CD4-positive, alpha-beta T cell treated with Interferon alpha-2 for 1 hour (primary cell): Measurements from ENCODE around the gene RANBP17.
"Not testable (repeated sequence)": the region's sequence is repeated elsewhere in the genome, so short reads cannot be mapped to it uniquely, and the experiment has no call there.

Experiments used
- DNase-seq, 2 donors: peaks; one replicate each; pipeline ENCODE4 v3.0.0-alpha.2; 2020 to 2022

The RANBP17 gene

DNA sequence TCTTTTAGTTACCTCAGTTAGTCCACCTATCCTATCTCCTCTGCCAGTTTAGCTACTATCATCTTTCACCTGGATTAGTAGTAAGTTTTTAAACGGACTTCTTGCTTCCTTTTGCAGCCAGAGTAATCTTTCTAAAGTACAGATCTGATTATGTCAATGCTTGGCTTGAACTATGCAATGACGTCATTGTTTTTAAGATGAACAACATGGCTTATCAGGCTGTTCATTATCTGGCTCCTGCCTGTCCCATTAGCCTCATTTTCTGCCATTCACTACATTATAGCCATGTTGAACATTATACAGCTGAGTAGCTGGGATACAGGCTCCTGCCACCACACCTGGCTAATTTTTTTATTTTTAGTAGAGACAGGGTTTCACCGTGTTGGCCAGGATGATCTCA lies 98.7 kb downstream of the RANBP17 start:
- DNase-seq = no peak

DNA sequence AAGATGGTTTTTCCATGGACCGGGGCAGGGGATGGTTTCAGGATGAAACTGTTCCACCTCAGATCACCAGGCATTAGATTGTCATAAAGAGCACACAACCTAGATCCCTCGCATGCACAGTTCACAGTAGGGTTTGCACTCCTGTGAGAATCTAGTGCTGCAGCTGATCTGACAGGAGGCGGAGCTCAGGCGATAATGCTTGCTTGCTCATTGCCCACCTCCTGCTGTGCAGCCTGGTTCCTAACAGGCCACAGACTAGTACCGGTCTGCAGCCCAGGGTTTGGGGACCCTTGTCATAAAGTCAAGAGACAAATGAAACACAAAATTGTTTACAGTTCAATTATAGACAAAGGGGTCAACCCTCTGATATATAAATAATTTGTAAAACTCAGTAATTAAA lies 101.7 kb downstream of the RANBP17 start:
- DNase-seq = no peak

DNA sequence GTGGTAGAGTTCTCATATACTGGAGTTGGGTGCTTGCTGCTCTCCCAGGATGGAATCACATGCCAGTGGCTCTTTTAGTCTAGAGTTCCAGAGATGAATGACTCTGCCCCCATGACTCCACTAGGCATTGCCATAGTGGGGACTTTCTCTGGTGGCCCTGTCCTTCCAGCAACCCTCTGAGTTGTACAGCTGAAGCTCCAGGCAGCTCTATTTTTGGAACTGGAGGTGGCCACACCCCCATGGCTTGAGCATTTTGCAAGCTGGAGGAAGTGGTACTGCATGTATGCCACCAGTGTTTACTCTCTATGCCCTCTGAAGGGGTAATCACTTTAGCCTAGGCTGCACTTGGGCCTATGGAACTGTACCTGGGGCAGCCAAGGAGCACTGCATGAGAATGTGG lies 112.6 kb downstream of the RANBP17 start:
- DNase-seq = no peak

DNA sequence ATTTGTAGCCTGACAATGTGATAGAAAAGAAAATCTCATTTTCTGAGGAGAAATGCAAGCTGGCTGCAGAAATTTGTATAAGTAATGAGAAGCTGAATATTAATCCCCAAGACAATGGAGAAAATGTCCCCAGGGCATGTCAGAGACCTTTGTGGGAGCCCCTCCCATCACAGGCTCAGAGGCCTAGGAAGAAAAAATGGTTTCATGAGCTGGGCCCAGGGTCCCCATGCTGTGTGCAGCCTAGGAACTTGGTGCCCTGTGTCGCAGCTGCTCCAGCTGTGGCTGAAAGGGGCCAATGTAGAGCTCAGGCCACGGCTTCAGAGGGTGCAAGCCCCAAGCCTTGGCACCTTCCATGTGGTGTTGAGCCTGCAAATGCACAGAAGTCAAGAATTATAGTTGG lies 118.4 kb downstream of the RANBP17 start:
- DNase-seq = not testable (repeated sequence)

DNA sequence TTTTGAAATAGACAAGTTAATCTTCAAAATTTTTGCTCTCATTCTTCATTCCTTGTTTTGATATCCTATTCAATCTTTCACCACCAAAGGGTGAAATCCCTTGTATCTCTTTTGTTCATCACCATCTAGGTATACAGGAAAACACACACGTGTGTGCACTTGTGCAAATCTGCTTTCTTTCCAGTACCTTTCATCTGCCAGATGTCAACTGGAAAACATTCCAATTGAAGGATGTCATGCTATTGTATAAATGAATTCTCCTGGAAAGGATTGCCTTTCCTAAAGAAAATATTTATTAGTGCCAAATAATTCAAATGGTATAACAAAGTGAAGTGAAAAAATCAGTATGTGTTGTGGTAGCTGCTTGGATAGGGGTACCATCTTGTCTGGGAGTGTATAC lies 123.7 kb downstream of the RANBP17 start:
- no peak for DNase-seq

GRCh38 chr5:170986598-170986997 lies 124.8 kb downstream of the RANBP17 start:
- DNase-seq = no peak

DNA sequence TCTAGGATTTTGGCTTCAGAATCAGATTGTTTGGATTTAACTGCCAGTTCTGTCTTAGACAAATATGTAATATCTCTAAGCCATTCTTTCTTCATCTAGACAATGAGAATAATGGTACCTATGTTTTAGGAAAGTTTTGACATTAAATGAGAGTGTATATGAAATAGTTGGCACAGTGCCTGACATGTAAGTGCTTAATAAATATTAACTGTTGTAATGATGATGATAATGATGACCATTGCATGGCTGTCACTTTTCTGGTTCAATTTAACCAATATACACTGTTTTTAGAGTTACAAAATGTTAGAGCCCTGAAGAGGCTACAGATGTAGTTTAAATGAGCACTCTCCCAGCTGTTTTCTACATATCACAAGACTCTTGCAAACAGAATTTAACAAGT lies 131.7 kb downstream of the RANBP17 start:
- DNase-seq = no peak

DNA sequence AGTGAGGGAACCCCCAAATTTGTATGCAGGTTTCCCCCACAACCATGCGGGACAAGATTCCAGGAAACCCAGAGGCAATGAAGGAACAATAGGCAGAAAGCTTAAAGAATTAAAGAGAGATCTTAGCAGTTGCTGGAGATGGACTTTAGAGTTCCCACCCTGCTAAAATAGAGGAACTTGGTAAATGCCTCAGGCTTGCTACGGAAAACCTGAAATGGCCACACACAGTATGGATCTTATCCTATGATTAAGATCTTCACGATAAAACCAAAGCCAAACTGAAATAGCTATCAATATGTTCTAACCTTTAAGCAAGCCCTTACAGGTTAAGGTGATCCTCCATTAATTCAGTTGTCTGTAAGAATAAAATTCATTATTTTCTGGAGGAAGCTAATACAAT lies 148.3 kb downstream of the RANBP17 start:
- no peak for DNase-seq

GRCh38 chr5:171010816-171011215 lies 149.0 kb downstream of the RANBP17 start:
- DNase-seq = no peak

DNA sequence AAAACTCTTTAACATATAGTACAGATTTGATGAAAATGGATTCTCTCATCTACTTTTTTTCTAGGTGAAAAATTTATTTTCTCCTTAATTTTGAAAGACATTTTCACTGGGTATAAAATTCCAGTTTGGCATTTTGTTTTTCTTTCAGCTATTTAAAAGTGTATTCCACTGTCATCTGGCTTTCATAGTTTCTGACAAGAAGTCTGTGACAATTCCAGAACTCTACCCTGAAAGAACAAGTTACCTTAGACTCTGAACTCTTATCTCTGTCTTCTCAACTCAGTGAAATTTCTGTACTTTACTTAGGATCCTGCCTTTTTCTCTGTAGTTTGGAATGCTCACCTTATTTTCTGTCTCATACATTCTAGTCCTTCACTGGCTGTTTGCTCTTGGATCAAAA lies 161.7 kb downstream of the RANBP17 start:
- no peak for DNase-seq

DNA sequence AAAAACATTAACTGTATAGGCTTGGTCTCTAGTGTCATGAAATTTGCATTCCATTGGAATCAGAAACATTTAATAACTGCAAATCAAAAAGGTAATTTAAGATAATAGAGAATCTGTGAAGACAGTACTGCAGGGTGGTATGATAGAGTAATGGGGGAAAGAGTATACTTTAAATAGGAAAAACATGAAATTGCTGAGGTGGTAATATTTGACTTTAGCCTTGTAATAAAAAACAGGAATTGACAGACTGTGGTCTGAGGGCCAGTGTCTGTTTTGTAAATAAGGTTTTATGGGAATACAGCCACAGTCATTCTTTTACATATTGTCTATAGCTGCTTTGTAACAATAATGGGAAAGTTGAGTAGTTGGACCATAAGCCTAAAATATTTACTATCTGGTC lies 162.3 kb downstream of the RANBP17 start:
- no peak for DNase-seq

DNA sequence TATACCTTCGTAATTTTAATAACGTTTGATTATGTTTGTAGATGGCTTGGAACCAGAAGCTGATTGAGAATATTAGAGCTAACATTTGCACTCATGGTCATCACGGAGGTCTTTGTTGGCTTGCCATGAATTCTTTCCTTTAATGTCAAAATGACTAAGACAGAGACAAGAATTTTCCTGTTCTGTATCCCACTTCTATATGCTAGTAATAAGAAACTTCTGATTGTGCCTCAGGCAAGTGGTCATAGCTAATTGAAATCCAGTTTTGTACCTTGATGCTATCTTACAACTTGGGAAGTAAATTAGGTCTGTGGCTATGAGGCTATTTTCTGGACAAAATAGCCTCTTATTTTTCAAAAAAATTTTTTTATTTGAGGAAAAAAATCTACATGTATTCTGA lies 167.6 kb downstream of the RANBP17 start:
- DNase-seq = no peak

DNA sequence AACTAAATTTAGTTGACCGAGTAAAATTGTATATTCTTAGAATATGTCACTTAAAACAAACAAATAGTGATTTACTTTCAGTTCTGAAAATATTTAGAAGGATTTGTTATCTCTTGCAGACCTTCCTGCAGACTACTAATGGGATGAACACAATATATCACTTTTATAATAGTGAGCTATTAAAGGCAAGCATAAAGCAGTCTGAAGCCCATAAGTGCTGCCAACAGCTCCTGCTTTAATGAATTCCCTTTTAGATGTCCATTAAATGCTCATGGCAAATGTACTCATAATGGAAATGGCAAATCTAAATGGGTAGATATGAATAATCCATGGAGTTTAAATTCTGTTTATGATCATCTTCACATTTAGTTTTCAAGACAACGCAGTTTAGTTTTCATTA lies 170.2 kb downstream of the RANBP17 start:
- no peak for DNase-seq

DNA sequence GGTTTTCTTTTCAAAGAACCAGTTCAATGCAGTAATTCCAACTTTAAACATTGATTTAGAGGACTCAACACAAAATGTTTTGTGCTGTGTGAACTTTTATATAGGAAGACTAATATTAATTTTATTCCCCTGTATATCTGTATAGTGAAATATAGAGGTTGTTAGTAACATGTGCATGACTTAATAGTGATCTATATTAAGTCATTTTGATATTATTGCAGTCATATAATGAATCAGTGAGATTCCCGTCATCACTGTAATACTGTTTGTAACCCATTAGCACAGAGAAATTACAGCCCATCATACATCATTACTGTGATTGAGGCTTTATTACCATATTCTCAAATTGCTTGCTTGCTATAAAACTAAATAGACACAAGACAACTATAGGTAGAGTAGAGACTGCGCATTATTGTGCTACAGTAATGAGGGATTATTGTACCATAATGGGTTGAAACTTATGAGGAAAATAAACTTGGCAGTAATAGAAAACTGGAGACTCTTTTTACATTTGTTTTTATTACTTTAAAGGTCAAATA lies 170.7 kb downstream of the RANBP17 start:
- DNase-seq = no peak

DNA sequence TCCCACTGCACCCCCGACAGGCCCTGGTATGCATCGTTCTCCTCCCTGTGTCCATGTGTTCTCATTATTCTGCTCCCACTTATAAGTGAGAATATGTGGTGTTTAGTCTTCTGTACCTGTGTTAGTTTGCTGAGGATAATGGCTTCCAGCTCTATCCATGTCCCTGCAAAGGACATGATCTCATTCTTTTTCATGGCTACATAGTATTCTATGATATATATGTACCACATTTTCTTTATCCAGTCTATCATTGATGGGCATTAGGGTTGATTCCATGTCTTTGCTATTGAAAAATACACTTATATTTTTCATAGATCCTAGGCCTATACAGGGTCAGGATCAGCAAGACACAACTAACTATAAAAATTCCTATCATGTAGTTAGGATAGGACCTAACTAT lies 180.1 kb downstream of the RANBP17 start:
- DNase-seq = not testable (repeated sequence)

- DNase-seq = no peak
These were observed 189.1 kb downstream of the RANBP17 start for GRCh38 chr5:171050916-171051315.

- DNase-seq = no peak
These were observed 194.1 kb downstream of the RANBP17 start for GRCh38 chr5:171055875-171056454.

- DNase-seq = no peak
These were observed 205.8 kb downstream of the RANBP17 start for GRCh38 chr5:171067540-171068130.

- no peak for DNase-seq
These were observed 212.9 kb downstream of the RANBP17 start for GRCh38 chr5:171074747-171075146.

- DNase-seq = no peak
These were observed 218.5 kb downstream of the RANBP17 start for GRCh38 chr5:171080186-171080938.

DNA sequence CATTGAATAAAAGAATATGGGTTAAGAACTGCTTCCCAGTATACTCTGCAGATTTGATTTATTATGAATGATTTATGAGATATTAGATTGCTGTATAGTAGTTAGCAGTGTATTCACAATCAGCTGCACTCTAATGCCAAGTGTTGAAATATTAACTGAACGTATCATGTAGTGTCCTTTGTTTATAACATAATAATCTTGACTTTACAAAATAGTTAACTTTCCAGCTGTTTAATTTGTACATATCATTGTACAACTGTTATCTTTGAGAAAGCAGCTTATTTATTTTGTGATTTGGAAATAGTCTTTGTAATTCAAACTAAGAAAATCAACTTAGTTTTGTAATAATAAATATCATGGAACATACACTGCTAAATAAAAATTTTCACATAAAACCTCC lies 219.5 kb downstream of the RANBP17 start:
- DNase-seq = no peak

DNA sequence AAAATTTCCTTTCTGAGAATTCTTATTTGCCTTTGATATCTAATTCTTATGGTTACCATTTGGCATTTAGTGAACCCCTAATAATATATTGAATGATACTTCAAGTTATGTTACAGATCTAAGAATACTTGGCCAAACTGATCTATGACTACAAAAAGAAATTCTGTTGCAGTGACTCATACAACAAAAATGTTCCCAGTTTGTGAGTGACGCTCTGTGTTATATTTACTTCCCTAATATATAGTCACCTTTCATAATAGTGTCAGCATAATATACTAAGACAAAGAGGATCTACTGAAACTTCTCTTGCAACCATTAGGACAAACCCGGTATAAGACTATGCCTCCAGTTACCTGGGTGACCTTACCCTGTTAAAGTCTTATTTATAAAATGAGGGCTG lies 230.4 kb downstream of the RANBP17 start:
- no peak for DNase-seq

- DNase-seq = no peak
These were observed 231.8 kb downstream of the RANBP17 start for GRCh38 chr5:171093598-171093997.

GRCh38 chr5:171094356-171094755 lies 232.5 kb downstream of the RANBP17 start:
- no peak for DNase-seq
